NCI-H526 (cell line): Measurements from ENCODE around the gene ATP5F1A.
A peak's percentile ranks its signal among the peaks of the same experiment; 100 is the strongest.
"Not testable (repeated sequence)": the region's sequence is repeated elsewhere in the genome, so short reads cannot be mapped to it uniquely, and the experiment has no call there.

ENCODE experiments used
- DNase-seq, 2 experiments: peaks; one replicate each; lab custom pipeline; 2025; lab: John Stamatoyannopoulos, UW

ATP5F1A gene

GRCh38 chr18:46047369-46047768 is 50.7 kb downstream of the ATP5F1A start:
- DNase-seq = not testable (repeated sequence)

- DNase-seq = peak; percentile 44 to 80
Measured at GRCh38 chr18:46046688-46047087, 51.4 kb downstream of the ATP5F1A start.

- DNase-seq = peak; percentile 5 to 17
Measured at GRCh38 chr18:46046126-46046525, 52.0 kb downstream of the ATP5F1A start.

- DNase-seq = no peak
Measured at GRCh38 chr18:46042571-46043123, 55.4 kb downstream of the ATP5F1A start.

DNA sequence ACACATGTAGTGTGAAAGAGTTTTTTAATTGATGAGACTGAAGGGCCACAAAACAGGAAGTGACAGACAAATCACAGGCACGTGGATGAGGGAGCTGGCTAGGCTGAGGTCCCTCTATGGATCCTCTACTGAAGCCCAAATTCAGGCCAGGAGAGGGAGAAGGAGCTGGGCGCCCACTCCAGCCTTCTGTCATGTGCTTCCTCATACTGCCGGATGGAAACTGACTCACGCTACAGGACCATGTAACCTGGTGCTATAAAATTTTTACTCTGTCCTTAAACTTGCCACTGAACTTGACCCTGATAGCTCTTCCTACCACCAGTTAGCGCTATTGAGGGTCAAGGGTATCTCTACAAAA is 57.4 kb downstream of the ATP5F1A start:
- DNase-seq = no peak

DNA sequence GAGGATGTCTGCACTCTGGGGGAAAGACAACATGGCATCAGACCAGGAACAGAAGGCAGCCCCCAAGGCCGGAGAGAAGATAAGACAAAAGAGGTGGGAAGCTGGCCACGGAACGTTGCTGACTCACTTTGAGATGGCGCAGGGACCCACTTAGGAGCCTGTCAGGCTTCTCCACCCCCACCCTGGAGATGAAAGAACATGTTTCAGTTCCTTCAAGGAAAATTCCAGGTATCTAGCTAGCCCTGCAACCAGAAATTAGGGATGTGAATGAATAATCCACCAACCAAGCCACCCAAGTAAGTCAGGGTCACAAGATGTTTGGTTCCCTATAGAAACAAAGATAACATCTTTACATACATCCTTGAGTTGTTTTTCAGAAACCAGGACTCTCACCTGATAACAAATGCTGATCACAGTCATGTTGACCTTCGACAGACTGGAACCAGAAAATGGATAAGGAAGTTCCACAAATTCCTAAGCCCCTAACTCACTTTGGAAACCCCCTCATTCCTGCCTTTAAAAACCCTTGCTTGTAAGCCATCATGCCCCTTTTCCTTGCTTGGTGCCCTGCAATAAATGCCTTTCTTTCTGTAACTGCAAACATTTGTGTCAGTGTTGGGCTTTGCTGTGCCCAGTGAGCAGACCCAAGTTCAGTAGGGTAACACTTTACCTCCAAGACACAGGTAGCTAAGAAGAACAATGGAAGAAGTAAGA is 57.9 kb downstream of the ATP5F1A start:
- no peak for DNase-seq

- no peak for DNase-seq
Measured at GRCh38 chr18:46037512-46038305, 60.4 kb downstream of the ATP5F1A start.

- DNase-seq = no peak
Measured at GRCh38 chr18:46035696-46036680, 62.1 kb downstream of the ATP5F1A start.

- no peak for DNase-seq
Measured at GRCh38 chr18:46034230-46034629, 63.9 kb downstream of the ATP5F1A start.

DNA sequence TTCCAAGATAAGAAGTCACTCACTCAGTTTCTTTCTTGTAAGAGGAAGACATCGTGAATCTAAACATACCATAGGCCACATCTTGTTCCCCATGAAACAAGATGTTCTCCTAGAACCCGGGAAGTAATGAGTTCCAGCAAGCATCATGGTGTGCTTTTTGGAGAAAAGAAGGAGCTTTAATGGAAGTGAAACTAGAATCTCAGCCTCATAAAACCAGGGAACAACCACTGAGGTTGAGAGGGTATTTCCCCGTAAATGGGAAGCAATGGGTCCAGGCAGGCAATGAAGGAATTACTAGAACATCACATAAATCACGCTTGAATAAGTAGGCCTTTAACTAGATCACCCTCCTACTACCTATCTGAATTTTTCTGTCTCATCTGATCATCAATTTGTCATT is 66.4 kb downstream of the ATP5F1A start:
- DNase-seq = no peak
